Stomach (tissue), 4 donors: ENCODE results near the gene CHCHD6.

Source experiments
- CTCF ChIP-seq, 7 experiments: fragments of 450-650 bp in 4 of 7; fragments of 200-600 bp in 3 of 7; sonication (generic) in 3 of 7; IDR thresholded peaks; one replicate each; pipeline ENCODE4 v1.5.1; 2016 to 2019; ENCODE audit warnings: antibody characterized with exemption in 7 of 7, control low read depth in 2 of 7, mild to moderate bottlenecking in 1 of 7
- EP300 ChIP-seq: sonication (generic); formaldehyde crosslinking; IDR thresholded peaks from one replicate; pipeline ENCODE4 v1.6.1; 2017; ENCODE audit warnings: antibody characterized with exemption

- TF ChIP-seq CTCF (IDR thresholded peaks at IDR 0.05) (no peak), EP300 (no peak)
Measured at GRCh38 chr3:126891141-126891540, 187.1 kb downstream of the CHCHD6 start.
